ENCODE data around the gene NFKB2. TPM values are rescaled to one million over a fixed set of nuclear protein-coding genes. Genes with fewer than 3 reads are reported as not detected.

Gene NFKB2
- total RNA-seq, 2 donors from 2014 or later = 7.3 to 15.6 TPM

GRCh38 chr10:102406815-102407214 lies 11.3 kb downstream of the NFKB2 start:
- Histone ChIP-seq H3K27ac (no peak overlapping the region), H3K9me3 (no peaks in the 10 kb centered on the region), H3K4me3 (no peak overlapping the region), H3K27me3 (peaks cover 0 to 5% of the 10 kb centered on the region in 2 donors), H3K4me1 (peaks cover 0 to 11% of the 10 kb centered on the region in 2 donors), H3K36me3 (peaks cover 5% of the 10 kb centered on the region)
- TF ChIP-seq, protein P1, sequence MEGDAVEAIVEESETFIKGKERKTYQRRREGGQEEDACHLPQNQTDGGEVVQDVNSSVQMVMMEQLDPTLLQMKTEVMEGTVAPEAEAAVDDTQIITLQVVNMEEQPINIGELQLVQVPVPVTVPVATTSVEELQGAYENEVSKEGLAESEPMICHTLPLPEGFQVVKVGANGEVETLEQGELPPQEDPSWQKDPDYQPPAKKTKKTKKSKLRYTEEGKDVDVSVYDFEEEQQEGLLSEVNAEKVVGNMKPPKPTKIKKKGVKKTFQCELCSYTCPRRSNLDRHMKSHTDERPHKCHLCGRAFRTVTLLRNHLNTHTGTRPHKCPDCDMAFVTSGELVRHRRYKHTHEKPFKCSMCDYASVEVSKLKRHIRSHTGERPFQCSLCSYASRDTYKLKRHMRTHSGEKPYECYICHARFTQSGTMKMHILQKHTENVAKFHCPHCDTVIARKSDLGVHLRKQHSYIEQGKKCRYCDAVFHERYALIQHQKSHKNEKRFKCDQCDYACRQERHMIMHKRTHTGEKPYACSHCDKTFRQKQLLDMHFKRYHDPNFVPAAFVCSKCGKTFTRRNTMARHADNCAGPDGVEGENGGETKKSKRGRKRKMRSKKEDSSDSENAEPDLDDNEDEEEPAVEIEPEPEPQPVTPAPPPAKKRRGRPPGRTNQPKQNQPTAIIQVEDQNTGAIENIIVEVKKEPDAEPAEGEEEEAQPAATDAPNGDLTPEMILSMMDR (IDR thresholded peaks at IDR 0.05) = no peak
- DNase-seq (ENCODE audit: low spot score) = no peak

- Histone ChIP-seq H3K4me3 (no peak overlapping the region), H3K4me1 (peaks cover 0 to 11% of the 10 kb centered on the region in 2 donors), H3K36me3 (no peaks in the 10 kb centered on the region), H3K9me3 (no peaks in the 10 kb centered on the region), H3K27ac (no peak overlapping the region), H3K27me3 (peaks cover 0 to 5% of the 10 kb centered on the region in 2 donors)
- DNase-seq (ENCODE audit: low spot score) = no peak
- TF ChIP-seq, protein P1 (IDR thresholded peaks at IDR 0.05) = no peak
Observed at GRCh38 chr10:102407425-102408130, 12.1 kb downstream of the NFKB2 start.

GRCh38 chr10:102408131-102408727 lies 12.7 kb downstream of the NFKB2 start:
- Histone ChIP-seq H3K27me3 (peaks cover 0 to 5% of the 10 kb centered on the region in 2 donors), H3K4me3 (peak overlapping the region in 1 of 2 donors; percentile 54), H3K4me1 (peaks cover 0 to 11% of the 10 kb centered on the region in 2 donors), H3K9me3 (no peaks in the 10 kb centered on the region), H3K36me3 (no peaks in the 10 kb centered on the region), H3K27ac (no peak overlapping the region)
- TF ChIP-seq, protein P1 (IDR thresholded peaks at IDR 0.05) = no peak
- no peak for DNase-seq (ENCODE audit: low spot score)

GRCh38 chr10:102408728-102409603 lies 13.5 kb downstream of the NFKB2 start:
- peaks cover 0 to 5% of the 10 kb centered on the region in 2 donors for H3K27me3 ChIP-seq

More at GRCh38 chr10:102408728-102409603, 13.5 kb downstream of the NFKB2 start:
- DNase-seq (ENCODE audit: low spot score) = no peak
- TF ChIP-seq, protein P1 (IDR thresholded peaks at IDR 0.05) = no peak
- H3K4me1 ChIP-seq = peaks cover 0 to 11% of the 10 kb centered on the region in 2 donors
- H3K9me3 ChIP-seq = no peaks in the 10 kb centered on the region
- H3K4me3 ChIP-seq = peak overlapping the region; percentile 46 to 54
- H3K27ac ChIP-seq = peak overlapping the region in 1 of 2 donors; percentile 56
- no peaks in the 10 kb centered on the region for H3K36me3 ChIP-seq
